ENCODE measurements around the gene CRCP. TPM values are rescaled to one million over a fixed set of nuclear protein-coding genes. Genes with fewer than 3 reads are reported as not detected.
"Not testable (repeated sequence)": the region's sequence is repeated elsewhere in the genome, so short reads cannot be mapped to it uniquely, and the experiment has no call there.

Gene CRCP
- total RNA-seq, 2 donors from 2014 or later, result 36.3 to 48.8 TPM

DNA sequence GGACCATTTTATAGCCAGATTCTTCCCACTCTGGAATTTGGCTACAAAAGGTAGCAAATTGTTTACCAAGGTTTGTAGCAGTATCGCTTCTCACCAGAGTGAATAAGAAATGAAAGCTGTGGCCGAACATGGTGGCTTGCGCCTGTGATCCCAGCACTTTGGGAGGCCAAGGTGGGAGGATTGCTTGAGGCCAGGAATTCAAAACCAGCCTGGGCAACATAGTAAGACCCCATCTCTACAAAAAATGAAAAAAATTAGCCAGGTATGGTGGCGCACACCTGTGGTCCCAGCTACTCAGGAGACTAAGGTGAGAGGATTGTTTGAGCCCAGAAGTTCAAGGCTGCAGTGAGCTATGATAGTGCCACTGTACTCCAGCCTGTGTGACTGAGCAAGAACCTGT lies 33.0 kb downstream of the CRCP start:
- Mint-ChIP-seq H3K36me3 (ENCODE audit: insufficient read depth in 2 of 2) (peaks cover 10 to 27% of the 10 kb centered on the region in 2 donors), H3K4me1 (ENCODE audit: low read depth) (peaks cover 22% of the 10 kb centered on the region)
- H3K27ac Mint-ChIP-seq; H3K4me3 Mint-ChIP-seq; ATAC-seq (replicated peaks in 1 of 2); H3K27me3 Mint-ChIP-seq (ENCODE audit: low read depth); H3K9me3 Mint-ChIP-seq; DNase-seq: not testable (repeated sequence)

DNA sequence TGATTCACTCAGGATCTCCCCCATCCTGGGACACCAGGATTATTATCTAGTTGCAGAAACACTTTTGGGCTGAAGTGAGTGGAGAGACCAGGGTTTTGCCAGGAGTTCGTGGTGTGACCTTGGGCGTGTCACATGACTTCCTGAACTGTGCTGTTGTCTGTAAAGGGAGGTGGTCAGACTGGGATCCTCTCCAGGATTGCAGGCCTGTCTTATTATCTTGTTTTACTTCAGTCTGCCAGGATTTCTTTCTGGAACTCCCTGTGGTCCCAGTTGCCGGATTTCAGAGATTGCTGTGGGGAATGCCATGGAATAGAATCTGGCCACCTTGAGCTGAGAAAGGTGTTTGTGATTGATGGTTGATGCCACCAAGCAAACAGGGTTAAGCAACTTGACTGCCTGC lies 35.8 kb downstream of the CRCP start:
- DNase-seq, result no peak
- Mint-ChIP-seq H3K36me3 (ENCODE audit: insufficient read depth in 2 of 2) (peaks cover 12 to 28% of the 10 kb centered on the region in 2 donors), H3K27ac (no peak overlapping the region), H3K27me3 (ENCODE audit: low read depth) (no peaks in the 10 kb centered on the region), H3K4me1 (ENCODE audit: low read depth) (peaks cover 22% of the 10 kb centered on the region), H3K9me3 (no peaks in the 10 kb centered on the region), H3K4me3 (no peak overlapping the region)
- no peak for ATAC-seq (replicated peaks in 1 of 2)

DNA sequence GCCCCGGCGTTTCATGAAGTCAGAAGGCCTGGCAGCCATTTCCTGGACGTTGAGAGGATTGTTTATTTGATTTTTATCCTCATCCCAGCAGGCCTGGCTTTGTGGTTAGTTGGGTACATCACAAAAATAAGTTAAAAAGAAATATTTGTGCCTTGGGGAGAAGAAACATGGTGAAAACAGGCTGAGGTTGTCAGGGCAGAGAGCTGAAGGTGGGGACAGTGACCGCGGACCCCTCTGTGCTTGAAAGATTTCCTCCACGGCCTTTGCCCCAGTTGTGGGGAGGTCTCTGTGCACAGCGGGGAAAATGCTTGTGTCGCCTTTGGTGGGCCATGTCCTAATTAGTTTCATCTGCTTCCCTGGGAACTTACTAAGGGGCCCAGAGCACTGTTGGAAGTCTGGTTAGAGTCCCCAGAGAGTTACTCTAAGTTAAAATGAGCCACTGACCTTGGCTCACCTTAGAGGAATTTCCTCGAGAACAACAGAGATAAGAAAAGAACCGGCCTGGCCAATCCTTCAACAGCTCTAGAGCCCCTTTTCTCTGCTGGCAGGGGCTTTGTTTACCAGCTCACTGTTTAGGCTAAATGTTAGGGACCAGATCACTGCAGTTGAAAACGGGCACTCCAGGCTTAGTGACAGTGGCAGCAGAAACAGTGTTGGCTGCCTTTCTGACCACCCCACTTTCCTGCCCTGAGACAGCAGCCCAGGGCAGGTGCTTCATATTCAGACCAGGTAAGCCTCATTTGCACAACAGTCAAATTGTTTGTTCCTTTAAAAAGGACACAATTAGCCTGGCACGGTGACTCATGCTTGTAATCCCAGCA lies 37.9 kb downstream of the CRCP start:
- Mint-ChIP-seq H3K4me3 (no peak overlapping the region), H3K27ac (no peak overlapping the region), H3K36me3 (ENCODE audit: insufficient read depth in 2 of 2) (peaks cover 12 to 25% of the 10 kb centered on the region in 2 donors), H3K9me3 (peaks cover 0 to 2% of the 10 kb centered on the region in 2 donors), H3K4me1 (ENCODE audit: low read depth) (peaks cover 16% of the 10 kb centered on the region), H3K27me3 (ENCODE audit: low read depth) (no peaks in the 10 kb centered on the region)
- ATAC-seq (replicated peaks in 1 of 2) (no peak), DNase-seq (no peak)

DNA sequence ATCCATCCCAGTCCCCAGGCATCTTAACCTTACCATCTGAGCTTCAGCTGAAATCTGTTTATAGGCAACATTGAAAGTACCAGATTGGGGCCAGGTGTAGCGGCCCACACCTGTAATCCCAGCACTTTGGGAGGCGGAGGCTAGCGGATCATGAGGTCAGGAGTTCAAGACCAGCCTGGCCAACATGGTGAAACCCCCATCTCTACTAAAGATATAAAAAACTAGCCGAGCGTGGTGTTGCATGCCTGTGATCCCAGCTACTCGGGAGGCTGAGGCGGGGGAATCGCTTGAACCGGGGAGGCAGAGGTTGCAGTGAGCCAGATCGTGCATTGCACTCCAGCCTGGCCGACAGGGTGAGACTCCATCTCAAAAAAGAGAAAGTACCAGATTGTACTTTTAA lies 39.0 kb downstream of the CRCP start:
- Mint-ChIP-seq H3K9me3 (peaks cover 1 to 2% of the 10 kb centered on the region in 2 donors), H3K36me3 (ENCODE audit: insufficient read depth in 2 of 2) (peaks cover 12 to 34% of the 10 kb centered on the region in 2 donors), H3K27ac (no peak overlapping the region), H3K27me3 (ENCODE audit: low read depth) (no peaks in the 10 kb centered on the region), H3K4me3 (no peak overlapping the region), H3K4me1 (ENCODE audit: low read depth) (peaks cover 8% of the 10 kb centered on the region)
- ATAC-seq (replicated peaks in 1 of 2), result no peak
- DNase-seq, result no peak

DNA sequence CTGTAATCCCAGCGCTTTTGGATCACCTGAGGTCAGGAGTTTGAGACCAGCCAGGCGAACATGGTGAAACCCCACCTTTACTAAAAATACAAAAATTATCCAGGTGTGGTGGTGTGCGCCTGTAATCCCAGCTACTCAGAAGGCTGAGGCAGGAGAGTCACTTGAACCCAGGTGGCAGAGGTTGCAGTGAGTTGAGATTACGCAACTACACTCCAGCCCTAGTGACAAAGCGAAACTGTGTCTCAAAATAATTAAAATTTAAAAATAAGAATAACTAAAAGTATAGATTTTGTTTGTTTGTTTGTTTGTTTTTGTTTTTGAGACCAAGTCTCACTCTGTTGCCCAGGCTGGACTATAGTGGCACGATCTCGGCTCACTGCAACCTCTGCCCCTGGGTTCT lies 41.4 kb downstream of the CRCP start:
- H3K27me3 Mint-ChIP-seq (ENCODE audit: low read depth); H3K4me3 Mint-ChIP-seq; H3K9me3 Mint-ChIP-seq; ATAC-seq (replicated peaks in 1 of 2); DNase-seq; H3K4me1 Mint-ChIP-seq (ENCODE audit: low read depth); H3K27ac Mint-ChIP-seq: not testable (repeated sequence)
- peaks cover 14 to 38% of the 10 kb centered on the region in 2 donors for H3K36me3 Mint-ChIP-seq (ENCODE audit: insufficient read depth in 2 of 2)

DNA sequence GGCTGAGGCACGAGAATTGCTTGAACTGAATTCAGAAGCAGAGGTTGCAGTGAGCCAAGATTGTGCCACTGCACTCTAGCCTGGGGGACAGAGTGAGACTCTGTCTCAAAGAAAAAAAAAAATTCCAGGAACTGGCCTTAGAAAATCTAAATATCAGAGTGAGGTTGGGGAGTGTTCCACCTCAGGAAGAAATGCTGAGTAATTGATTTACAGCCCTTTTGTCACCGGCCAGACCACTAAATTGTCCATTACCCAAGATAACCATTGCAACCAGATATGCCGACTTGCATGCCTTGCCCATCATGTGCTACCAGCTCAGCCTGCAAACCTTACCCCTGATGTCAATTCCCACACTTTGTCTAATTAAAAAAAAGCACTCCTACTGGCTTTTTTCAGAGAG lies 42.4 kb downstream of the CRCP start:
- H3K36me3 Mint-ChIP-seq (ENCODE audit: insufficient read depth in 2 of 2), result peaks cover 11 to 35% of the 10 kb centered on the region in 2 donors
- no peak for ATAC-seq (replicated peaks in 1 of 2)
- no peaks in the 10 kb centered on the region for H3K27me3 Mint-ChIP-seq (ENCODE audit: low read depth)

DNA sequence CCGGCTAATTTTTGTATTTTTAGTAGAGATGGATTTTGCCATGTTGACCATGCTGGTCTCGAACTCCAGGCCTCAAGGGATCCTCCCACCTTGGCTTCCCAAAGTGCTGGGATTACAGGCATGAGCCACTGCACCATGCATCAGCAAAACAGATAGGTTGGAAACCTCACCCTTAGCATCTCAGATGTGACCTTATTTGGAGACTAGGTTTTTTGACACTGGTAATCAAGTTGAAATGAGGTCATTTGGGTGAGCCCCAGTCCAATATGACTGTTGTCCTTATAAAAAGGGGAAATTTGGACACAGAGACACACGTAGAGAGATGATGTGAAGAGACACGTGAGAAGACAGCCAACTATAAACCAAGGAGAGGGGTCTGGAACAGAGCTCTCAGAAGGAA lies 48.0 kb downstream of the CRCP start:
- ATAC-seq (replicated peaks in 1 of 2), result no peak
- Mint-ChIP-seq H3K27ac (no peak overlapping the region), H3K9me3 (peaks cover 0 to 1% of the 10 kb centered on the region in 2 donors)

More for the DNA sequence above, 42.4 kb downstream of the CRCP start:
- Mint-ChIP-seq H3K9me3 (peaks cover 1 to 2% of the 10 kb centered on the region in 2 donors), H3K4me1 (ENCODE audit: low read depth) (no peaks in the 10 kb centered on the region), H3K4me3 (no peak overlapping the region), H3K27ac (no peak overlapping the region)
- DNase-seq, result no peak

DNA sequence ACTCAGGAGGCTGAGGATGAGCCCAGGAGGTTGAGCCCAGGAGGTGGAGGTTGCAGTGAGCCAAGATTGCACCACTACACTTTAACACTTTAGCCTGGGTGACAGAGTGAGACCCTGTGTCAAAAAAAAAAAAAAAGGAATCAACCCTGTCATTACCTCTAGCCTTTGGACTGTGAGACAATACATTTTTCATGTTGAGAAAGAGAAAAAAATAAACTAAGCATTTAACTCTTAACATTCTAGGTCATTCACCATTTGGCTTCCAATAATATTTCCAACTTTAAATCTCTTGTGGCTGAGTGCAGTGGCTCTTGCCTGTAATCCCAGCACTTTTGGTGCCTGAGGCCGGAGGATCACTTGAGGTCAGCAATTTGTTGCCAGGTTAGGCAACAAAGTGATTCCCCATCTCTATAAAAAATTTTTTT lies 48.6 kb downstream of the CRCP start:
- H3K9me3 Mint-ChIP-seq, result no peaks in the 10 kb centered on the region
- no peak for DNase-seq
- H3K4me3 Mint-ChIP-seq, result no peak overlapping the region
- H3K27me3 Mint-ChIP-seq (ENCODE audit: low read depth), result no peaks in the 10 kb centered on the region
- ATAC-seq (replicated peaks in 1 of 2), result no peak
- no peak overlapping the region for H3K27ac Mint-ChIP-seq
- H3K36me3 Mint-ChIP-seq (ENCODE audit: insufficient read depth in 2 of 2), result peaks cover 2 to 9% of the 10 kb centered on the region in 2 donors
- no peaks in the 10 kb centered on the region for H3K4me1 Mint-ChIP-seq (ENCODE audit: low read depth)

More for the DNA sequence above, 48.0 kb downstream of the CRCP start:
- no peak for DNase-seq
- no peak overlapping the region for H3K4me3 Mint-ChIP-seq
- H3K27me3 Mint-ChIP-seq (ENCODE audit: low read depth), result no peaks in the 10 kb centered on the region
- H3K36me3 Mint-ChIP-seq (ENCODE audit: insufficient read depth in 2 of 2), result peaks cover 5 to 13% of the 10 kb centered on the region in 2 donors
- H3K4me1 Mint-ChIP-seq (ENCODE audit: low read depth), result no peaks in the 10 kb centered on the region

DNA sequence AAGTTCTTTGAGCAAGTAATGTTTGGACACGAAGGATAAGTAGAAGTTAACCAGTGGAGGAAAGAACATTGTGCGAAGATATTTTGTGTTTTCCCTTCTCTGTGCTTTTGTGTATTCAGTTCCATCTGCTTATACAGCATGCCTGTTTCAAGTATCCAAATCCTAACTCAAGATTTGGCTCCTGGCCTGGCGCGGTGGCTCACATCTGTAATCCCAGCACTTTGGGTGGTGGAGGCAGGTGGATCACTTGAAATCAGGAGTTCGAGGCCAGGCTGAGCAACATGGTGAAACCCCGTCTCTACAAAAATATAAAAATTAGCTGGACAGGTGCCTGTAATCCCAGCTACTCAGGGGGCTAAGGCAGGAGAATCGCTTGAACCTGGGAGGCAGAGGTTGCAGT lies 49.7 kb downstream of the CRCP start:
- no peak overlapping the region for H3K4me3 Mint-ChIP-seq
- no peaks in the 10 kb centered on the region for H3K9me3 Mint-ChIP-seq

DNA sequence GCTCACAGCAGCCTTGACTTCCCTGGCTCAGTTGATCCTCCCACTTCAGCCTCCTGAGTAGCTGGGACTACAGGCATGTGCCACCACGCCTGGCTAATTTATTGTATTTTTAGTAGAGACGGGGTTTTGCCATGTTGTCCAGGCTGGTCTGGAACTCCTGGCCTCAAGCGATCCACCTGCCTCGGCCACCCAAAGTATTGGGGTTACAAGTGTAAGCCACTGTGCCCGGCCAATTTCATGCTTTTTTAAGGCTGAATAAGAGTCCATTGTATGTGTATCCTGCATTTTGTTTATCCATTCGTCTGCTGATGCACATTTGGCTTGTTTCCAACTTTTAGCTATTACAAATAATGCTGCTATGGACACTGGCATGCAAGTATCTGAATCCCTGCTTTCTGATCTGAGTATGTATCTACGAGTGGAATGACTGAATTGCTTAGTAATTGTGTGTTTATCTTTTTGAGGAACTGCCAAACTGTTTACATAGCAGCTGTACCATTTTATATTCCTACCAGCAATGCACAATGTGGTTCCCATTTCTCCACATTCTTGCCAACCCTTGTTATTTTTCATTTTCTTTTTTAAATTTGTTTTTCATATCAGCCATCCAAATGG lies 53.2 kb downstream of the CRCP start:
- Mint-ChIP-seq H3K36me3 (ENCODE audit: insufficient read depth in 2 of 2) (no peaks in the 10 kb centered on the region), H3K9me3 (no peaks in the 10 kb centered on the region), H3K27me3 (ENCODE audit: low read depth) (no peaks in the 10 kb centered on the region)

More for the DNA sequence above, 49.7 kb downstream of the CRCP start:
- Mint-ChIP-seq H3K36me3 (ENCODE audit: insufficient read depth in 2 of 2) (peaks cover 2% of the 10 kb centered on the region in 2 donors), H3K27me3 (ENCODE audit: low read depth) (no peaks in the 10 kb centered on the region), H3K4me1 (ENCODE audit: low read depth) (no peaks in the 10 kb centered on the region), H3K27ac (no peak overlapping the region)
- ATAC-seq (replicated peaks in 1 of 2) (no peak), DNase-seq (no peak)

DNA sequence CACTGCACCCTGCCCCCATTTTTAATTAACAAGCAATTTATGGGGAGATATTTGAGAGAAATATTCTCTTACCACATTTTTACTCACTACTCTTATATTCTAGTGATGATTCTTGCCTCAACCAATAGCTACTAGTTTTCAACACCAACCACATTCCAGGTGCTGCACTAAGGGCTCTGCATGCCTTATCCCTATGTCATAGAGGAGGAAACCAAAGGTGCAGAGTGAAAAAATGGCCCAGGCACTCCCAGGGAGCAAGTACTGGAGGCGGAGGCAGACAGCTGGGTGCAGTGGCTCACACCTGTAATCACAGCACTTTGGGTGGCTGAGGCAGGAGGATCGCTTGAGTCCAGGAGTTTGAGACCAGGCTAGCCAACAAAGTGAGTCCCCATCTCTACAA lies 55.0 kb downstream of the CRCP start:
- Mint-ChIP-seq H3K9me3 (no peaks in the 10 kb centered on the region), H3K27me3 (ENCODE audit: low read depth) (no peaks in the 10 kb centered on the region), H3K4me3 (no peak overlapping the region), H3K4me1 (ENCODE audit: low read depth) (peaks cover 6% of the 10 kb centered on the region), H3K27ac (no peak overlapping the region), H3K36me3 (ENCODE audit: insufficient read depth in 2 of 2) (no peaks in the 10 kb centered on the region)
- no peak for DNase-seq
- no peak for ATAC-seq (replicated peaks in 1 of 2)

More for the DNA sequence above, 53.2 kb downstream of the CRCP start:
- Mint-ChIP-seq H3K27ac (no peak overlapping the region), H3K4me3 (no peak overlapping the region), H3K4me1 (ENCODE audit: low read depth) (peaks cover under 1% of the 10 kb centered on the region)
- ATAC-seq (replicated peaks in 1 of 2) (no peak), DNase-seq (no peak)

DNA sequence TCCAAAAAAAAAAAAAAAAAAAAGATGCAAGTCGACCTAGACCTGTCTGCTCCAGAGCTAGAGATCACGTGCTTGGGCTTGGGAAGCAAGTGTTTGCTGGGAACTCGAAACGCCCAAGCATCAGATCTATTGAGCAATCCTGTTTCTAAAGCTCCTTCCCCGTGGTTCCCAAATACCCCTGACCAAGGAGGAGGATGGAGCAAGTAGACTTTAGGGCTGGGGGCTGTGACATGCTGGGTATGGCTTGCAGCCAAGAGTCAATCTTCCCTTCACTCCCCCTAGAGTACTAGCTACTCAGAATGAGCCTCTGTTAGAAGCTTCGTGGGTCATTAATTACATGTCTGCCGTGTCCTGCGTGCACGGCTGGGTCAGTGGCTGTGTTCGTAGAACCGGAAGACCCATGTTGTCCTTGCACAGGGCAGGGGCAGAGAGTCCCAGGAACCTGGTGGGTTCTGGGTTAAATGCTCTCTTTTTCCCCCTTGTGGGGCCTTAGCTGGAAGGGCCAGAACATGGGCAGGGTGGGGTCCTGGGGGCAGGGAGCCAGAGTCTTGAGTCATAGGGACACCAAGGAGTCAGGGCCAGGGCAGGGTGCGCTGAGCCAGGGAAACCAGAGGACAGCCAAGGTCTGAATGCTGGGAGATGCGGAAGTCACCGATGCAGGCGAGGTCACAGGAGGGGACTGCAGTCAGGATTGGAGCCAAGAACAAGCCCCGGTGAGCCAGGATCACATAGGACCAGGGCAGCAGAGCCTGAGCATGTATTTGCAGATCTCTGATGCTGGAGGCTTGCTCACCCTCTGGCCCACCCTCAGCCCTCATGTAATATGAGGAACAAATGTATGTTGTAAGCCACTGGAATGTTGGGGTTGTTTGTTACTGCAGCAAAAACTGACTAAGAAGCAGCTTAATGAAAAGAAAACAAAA lies 55.9 kb downstream of the CRCP start:
- Mint-ChIP-seq H3K36me3 (ENCODE audit: insufficient read depth in 2 of 2) (no peaks in the 10 kb centered on the region), H3K4me1 (ENCODE audit: low read depth) (peaks cover 6% of the 10 kb centered on the region), H3K27ac (no peak overlapping the region), H3K9me3 (no peaks in the 10 kb centered on the region), H3K4me3 (no peak overlapping the region), H3K27me3 (ENCODE audit: low read depth) (no peaks in the 10 kb centered on the region)
- ATAC-seq (replicated peaks in 1 of 2) (peak in 1 of 2 donors; percentile 13), DNase-seq (no peak)

All from activated T-cell treated with anti-CD3 and anti-CD28 coated beads, Interleukin-2, amount 50 U/mL, for 72 hours (primary cell).